GM13977 (cell line): ENCODE results near the gene CHMP3.

Source experiments
- DNase-seq: peaks from one replicate; pipeline ENCODE4 v3.0.0; 2012; ENCODE audit warnings: low spot score
- in situ Hi-C: fragments of 300-500 bp; cut with MboI; formaldehyde crosslinking; loops from one replicate; pipeline ENCODE4 v1.12.0; 2022; ENCODE audit warnings: low sequenced_read_pairs, low pct_unique_long_range_greater_than_20kb, mixed read lengths, inconsistent platforms; ENCODE audit not compliant: unreplicated experiment
- TF ChIP-seq, protein P1 (sequence below): IDR thresholded peaks from 2 replicates; pipeline ENCODE4 v1.5.1; 2012; ENCODE audit warnings: mild to moderate bottlenecking, control low read depth; ENCODE audit not compliant: insufficient read depth; ENCODE audit errors: extremely low read depth, missing control alignments

Gene CHMP3

DNA sequence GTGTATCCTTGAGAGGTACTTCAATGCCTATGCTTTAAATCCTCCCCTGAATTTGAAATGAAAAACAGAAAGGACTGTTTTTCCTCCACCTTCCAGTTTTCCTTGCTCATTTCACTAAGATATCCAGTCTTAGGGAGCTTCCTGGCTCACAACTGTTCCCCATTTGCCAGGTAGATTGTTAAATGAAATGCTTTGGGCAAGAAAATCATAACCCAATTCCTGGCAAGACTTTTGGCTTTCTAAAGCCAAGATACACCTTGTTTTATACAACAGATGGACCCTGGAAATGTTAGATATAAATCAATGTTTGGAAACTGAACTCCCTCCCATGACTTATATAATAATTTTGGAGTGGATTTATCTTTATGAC is 3.6 kb upstream of the CHMP3 start:
- in situ Hi-C loops: no loop called here
- DNase-seq: no peak
- TF ChIP-seq, protein P1, sequence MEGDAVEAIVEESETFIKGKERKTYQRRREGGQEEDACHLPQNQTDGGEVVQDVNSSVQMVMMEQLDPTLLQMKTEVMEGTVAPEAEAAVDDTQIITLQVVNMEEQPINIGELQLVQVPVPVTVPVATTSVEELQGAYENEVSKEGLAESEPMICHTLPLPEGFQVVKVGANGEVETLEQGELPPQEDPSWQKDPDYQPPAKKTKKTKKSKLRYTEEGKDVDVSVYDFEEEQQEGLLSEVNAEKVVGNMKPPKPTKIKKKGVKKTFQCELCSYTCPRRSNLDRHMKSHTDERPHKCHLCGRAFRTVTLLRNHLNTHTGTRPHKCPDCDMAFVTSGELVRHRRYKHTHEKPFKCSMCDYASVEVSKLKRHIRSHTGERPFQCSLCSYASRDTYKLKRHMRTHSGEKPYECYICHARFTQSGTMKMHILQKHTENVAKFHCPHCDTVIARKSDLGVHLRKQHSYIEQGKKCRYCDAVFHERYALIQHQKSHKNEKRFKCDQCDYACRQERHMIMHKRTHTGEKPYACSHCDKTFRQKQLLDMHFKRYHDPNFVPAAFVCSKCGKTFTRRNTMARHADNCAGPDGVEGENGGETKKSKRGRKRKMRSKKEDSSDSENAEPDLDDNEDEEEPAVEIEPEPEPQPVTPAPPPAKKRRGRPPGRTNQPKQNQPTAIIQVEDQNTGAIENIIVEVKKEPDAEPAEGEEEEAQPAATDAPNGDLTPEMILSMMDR: no peak

DNA sequence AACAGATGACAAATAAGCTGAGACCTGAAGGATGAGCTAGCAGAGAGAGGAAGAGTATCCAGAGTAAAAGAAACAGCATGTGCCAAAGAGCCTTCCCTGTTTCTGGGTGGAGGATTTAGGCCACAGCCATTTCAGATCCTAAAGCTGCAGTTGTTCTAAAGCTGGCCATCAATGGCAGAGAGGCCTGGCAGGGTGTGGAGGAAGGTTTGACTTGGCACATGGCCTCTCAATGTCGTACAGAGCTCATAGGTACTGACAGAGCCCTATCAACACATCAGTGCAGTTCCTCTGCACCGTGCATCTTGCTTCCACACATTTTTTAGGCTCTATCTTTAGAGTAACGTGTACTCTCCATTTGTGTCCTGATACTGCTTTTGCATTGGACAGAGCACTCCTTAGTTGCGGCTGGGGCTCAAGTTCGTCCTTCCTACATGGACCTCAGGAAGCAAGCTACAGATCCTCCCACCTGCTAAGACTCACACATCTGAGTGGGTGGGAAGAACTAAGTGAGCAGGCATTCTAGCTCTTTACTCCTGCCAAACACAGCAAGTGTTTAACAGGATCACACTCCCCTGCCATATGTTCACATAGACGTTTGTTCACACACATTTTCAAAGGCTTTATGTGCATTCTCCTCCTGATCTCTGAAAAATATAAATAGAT is 3.0 kb upstream of the CHMP3 start:
- DNase-seq: no peak
- TF ChIP-seq, protein P1: no peak
- in situ Hi-C loops: no loop called here

DNA sequence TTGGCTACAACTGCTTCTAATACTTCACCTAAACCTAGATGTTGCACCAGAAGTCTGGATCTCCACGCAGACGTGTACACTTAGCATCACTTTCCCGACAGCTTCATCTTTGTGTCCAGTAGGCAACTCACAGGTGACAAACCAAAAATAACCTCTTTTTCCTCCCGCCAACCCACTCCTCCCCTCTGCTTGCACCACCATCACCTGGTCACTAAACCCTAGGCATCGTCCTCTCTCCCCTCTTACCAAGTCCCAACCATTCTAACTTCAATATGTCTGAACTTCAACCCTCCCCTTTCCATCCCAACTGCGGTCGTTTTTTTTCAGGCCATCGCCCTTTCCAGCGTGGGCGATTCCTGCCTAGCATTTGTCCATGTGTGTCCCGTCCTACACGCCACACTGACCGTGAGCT is 413 bp upstream of the CHMP3 start:
- in situ Hi-C loops: no loop called here
- no peak for DNase-seq
- TF ChIP-seq, protein P1: no peak

DNA sequence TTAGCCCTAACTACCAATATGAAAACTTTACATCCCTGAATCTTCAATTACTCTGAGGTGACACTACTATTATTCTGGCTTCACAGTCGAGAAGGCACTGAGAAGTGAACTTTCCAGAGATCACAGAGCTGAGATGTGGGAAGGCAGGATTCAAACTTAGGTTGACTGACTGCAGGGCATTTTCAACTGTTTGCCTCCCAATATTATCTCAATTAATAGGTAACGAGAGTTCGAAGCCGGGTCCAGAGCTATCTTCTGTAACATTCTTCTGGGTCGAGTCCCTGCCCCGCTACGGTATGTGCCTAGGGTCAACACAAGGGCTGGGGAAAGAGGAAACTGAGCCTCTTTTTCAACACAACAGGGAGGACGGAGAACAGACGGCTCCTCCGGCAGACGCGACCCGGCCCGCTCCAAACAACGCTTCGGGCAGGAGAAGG is 740 bp downstream of the CHMP3 start:
- DNase-seq: no peak
- in situ Hi-C loops: no loop called here
- TF ChIP-seq, protein P1: no peak

DNA sequence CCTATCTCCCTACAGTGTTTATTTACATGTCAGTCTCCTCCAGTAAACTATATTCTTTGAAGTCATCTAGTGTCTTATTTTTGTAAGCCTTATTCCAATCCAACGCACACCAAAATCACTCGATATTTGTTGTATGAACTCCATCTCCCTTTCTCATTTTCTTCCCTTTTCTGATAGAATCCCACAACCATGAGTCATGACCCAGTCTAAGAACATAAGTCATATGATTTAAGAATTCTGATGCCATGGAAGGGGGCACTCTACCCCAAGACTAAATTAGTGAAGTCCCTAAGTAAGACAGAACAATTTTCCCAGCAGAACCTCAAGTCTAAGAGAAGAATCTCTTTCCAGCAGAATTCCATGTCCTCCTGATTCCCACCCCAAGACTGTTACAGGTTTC is 5.4 kb downstream of the CHMP3 start:
- no peak for DNase-seq
- TF ChIP-seq, protein P1: no peak
- in situ Hi-C loops: no loop called here

DNA sequence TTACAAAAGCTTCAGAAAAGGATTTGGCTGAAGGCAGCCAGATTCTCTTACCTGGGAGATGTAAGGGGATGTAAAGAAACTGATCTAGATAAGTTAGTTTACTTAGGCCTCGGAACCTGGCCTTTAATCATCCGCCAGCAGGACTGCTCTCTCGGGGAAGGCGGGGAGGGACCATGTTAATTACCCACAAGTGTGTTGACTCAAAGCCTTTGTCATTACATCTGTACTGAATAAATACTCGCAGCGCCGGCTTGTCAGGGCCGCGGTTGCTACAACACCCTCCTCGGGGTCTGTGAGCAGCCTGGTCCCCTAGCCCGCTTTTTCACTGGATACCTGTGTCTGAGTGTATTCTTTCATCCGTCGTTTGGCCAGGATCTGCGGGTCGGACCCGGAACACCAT is 6.7 kb downstream of the CHMP3 start:
- TF ChIP-seq, protein P1: no peak
- in situ Hi-C loops: no loop called here
- DNase-seq: no peak
